ENCODE data around the gene SPG7.
"Not testable (repeated sequence)": the region's sequence is repeated elsewhere in the genome, so short reads cannot be mapped to it uniquely, and the experiment has no call there.

Gene SPG7

DNA sequence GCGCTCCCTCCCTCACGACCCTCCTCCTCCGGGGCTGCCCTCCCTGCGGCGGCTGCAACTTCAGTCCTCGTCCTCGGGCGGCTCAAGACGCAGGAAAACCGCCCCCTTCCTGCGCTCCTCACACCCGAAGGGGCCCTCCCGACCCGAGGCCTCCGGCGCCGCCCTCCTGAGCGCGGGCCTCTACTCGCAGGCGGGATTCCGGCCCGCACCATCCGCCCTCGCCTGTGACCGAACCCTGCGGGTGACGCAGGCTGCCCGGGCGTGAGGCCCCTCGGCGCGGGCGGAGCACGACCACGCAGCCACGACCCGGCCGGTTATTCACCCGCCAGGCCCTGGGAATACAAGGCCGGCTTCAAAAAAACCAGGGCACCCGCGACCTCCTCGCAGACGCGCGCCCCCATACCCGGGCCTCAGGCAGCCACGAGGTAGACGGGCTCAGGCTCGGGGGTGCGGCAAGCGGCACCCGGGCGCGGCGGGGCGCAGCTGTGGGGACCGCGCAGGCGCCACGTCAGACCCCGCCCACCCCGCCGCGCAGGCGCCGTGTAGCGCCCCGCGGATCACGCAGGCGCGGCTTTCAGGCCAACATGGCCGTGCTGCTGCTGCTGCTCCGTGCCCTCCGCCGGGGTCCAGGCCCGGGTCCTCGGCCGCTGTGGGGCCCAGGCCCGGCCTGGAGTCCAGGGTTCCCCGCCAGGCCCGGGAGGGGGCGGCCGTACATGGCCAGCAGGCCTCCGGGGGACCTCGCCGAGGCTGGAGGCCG is at the start of gene SPG7:
Gene SPG7 (plus strand): TSS at position 570 of the 757 bp plus-strand sequence. CDS start 15 bp downstream, at position 585.
- peak; percentile 85 for DNase-seq (ENCODE audit: low spot score)

- DNase-seq (ENCODE audit: low spot score) = no peak
These were observed 49.7 kb upstream of the SPG7 start for GRCh38 chr16:89458551-89458950.

DNA sequence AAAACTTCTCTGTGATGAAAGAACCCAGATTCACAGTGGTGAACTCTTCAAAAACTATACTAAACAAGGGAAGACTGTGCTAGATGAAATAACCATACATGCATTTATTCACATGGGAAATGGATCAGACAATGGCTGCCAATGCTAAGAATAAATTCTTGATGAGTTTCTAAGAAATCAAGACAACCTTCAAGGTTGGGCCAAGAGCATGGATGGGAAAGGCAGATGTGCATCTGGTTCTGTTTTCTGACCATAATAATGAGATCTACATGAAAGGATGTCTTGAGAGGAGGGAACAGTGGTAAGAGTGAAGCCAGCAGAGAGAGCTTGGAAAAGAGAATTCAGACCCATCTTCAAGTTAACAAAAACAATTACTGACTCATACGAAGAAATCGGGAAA is 49.2 kb upstream of the SPG7 start:
- no peak for DNase-seq (ENCODE audit: low spot score)

DNA sequence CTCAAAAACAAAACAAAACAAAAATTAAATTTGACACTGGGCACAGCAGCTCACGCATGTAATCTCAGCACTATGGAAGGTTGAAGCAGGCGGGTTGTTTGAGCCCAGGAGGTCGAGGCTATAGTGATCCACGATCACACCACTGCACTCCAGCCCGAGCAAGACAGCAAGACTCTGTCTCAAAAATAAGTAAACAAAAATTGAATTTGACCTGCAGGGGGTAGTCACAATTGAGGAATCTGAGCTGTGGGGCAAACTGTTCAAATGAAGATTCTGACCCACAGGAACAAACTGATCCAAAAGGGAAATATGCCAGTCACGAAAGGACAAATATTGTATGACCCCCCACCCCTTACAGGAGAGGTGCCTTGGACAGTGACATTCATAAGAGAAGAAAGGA is 47.6 kb upstream of the SPG7 start:
- DNase-seq (ENCODE audit: low spot score) = no peak

GRCh38 chr16:89461890-89462289 is 46.3 kb upstream of the SPG7 start:
- DNase-seq (ENCODE audit: low spot score) = not testable (repeated sequence)

GRCh38 chr16:89462639-89463038 is 45.6 kb upstream of the SPG7 start:
- not testable (repeated sequence) for DNase-seq (ENCODE audit: low spot score)

DNA sequence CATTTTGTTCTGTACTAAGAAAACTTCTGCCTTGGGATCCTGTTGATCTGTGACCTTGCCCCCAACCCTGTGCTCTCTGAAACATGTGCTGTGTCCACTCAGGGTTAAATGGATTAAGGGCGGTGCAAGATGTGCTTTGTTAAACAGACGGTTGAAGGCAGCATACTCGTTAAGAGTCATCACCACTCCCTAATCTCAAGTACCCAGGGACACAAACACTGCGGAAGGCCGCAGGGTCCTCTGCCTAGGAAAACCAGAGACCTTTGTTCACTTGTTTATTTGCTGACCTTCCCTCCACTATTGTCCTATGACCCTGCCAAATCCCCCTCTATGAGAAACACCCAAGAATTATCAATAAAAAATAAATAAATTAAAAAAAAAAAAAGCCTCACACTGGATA is 44.9 kb upstream of the SPG7 start:
- not testable (repeated sequence) for DNase-seq (ENCODE audit: low spot score)

DNA sequence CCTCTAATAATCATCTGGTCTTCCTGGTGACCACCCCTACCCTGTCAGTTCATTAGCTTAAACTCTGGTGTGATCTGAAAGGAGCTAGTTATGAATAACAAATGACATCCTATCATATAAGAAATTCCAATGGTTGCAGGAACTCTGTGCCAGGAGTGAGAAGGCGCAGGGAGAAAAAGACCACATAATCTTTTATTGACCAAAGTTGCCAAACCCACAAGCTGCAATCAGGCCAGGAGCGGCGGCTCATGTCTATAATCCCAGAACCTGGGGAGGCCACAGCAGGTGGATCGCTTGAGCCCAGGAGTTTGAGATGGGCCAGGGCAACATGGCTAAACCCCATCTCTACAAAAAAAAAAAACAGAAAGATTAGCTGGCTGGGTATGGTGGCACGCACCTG is 41.3 kb upstream of the SPG7 start:
- DNase-seq (ENCODE audit: low spot score) = no peak

DNA sequence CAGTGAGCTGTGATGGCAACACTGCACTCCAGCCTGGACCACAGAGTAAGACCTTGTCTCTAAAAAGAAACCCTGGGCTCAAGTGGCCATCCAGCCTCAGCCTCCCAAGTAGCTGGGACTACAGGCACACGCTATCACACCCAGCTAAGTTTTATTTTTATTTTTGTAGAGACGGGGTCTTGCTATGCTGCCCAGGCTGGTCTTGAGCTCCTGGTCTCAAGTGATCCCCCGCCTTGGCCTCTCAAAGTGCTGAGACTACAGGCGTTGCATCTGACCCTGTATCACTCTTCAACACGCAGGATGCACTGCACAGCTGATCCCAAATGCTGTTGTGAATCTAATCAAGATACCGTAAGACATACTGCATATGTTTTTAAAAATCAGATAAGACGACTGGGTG is 40.8 kb upstream of the SPG7 start:
- DNase-seq (ENCODE audit: low spot score) = no peak

DNA sequence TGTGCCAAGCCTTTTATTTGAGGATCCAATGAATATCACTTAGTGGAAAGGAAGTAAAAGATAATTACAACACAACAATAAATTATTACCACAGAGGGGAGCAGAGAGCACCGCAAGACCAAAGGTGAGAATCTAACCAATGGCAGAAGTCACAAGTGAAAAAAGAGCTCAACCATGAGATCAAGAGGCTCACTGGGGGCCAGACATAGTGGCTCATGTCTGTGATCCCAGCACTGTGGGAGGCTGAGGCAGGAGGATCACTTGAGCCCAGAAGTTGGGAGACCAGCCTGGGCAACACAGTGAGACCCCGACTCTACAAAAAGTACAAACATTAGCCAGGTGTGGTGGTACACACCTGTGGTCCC is 35.5 kb upstream of the SPG7 start:
- no peak for DNase-seq (ENCODE audit: low spot score)

- no peak for DNase-seq (ENCODE audit: low spot score)
These were observed 35.0 kb upstream of the SPG7 start for GRCh38 chr16:89473136-89473712.

- no peak for DNase-seq (ENCODE audit: low spot score)
These were observed 34.3 kb upstream of the SPG7 start for GRCh38 chr16:89473791-89474414.

DNA sequence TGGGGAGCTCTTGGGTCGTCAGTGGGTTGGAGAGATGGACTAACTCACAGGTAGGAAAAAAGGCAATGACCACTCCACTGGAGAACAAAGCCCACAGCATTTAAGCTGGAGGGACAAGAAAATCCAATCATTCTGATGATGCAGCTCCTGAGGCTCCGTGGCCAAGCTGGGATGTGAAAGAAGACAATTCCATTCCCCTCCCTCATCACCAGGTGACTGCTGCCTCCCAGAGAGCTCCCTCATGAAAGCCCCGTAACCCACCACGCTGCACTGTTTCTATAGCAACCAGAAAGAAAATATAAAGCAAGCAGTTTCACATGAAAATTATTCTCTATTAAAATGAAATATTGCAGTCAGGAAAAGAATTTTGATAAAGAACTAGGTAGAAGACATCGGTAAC is 33.1 kb upstream of the SPG7 start:
- DNase-seq (ENCODE audit: low spot score) = no peak

DNA sequence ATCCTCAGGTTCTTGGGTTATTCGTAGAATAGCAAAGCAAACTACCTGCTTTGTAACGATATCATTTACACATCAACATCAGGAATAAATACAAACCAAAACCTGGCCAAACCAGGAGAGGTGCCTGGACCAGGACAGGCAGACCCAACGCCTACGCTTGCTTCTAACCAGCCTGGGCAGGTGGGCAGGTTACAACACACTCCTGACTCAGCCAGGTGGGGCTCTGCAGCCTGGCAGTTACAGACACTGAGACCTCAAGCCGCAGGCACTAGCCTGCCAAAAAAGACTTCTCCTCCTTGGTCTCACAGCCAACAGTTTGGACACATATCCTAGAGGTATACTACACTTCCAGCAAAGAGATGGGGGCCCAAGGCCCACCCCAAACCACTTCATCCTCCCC is 31.8 kb upstream of the SPG7 start:
- DNase-seq (ENCODE audit: low spot score) = no peak

DNA sequence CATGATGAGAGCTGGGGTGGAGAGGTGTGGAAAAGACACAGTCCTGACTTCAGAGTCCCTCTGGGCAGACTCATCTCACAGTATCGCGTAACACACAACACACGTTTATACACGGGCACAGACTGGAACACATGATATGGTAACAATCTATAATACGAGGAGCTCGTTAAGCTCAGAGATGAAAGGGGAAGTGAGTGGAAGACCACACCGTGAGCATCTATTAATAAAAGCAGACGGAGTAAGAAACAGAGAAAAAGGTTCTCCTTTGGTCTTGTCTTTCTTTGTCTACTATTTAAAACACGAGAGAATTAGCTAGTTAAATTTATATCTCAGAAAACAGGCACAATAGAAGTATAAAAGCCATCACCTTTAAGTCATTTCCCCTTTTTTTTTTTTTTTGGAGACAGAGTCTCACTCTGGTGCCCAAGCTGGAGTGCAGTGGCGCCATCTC is 31.4 kb upstream of the SPG7 start:
- no peak for DNase-seq (ENCODE audit: low spot score)

DNA sequence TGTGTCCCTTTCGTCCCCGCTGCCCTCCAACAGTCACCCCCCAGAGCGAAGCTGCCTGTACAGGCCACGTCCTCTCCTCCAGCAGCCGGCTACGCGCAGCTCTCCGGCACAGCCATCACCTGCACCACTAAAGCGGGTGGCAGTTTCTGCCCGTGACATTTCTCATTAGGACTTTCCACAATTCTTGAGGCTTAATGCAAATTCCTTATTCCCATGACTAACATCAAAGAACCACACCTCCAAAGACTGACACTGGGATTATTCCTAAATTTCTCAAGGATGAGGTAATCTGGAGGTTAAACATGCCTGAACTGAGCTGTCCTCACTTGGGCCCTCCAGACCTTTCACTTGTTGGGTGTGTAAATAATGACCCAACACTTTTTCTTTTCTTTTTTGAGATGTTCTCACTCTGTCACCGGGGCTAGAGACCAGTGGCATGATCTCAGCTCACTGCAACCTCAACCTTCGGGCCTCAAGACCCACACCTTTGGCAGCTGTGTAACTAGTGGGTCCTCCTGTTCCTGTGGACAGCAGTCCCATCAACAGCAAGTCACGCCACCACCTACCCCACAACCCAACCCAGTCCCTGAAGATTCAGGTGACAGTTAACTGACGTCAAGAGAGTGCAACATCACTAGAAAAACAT is 29.5 kb upstream of the SPG7 start:
- no peak for DNase-seq (ENCODE audit: low spot score)

GRCh38 chr16:89481356-89481955 is 26.7 kb upstream of the SPG7 start:
- no peak for DNase-seq (ENCODE audit: low spot score)

- DNase-seq (ENCODE audit: low spot score) = no peak
These were observed 25.9 kb upstream of the SPG7 start for GRCh38 chr16:89482150-89482816.

- no peak for DNase-seq (ENCODE audit: low spot score)
These were observed 25.4 kb upstream of the SPG7 start for GRCh38 chr16:89482817-89483205.

DNA sequence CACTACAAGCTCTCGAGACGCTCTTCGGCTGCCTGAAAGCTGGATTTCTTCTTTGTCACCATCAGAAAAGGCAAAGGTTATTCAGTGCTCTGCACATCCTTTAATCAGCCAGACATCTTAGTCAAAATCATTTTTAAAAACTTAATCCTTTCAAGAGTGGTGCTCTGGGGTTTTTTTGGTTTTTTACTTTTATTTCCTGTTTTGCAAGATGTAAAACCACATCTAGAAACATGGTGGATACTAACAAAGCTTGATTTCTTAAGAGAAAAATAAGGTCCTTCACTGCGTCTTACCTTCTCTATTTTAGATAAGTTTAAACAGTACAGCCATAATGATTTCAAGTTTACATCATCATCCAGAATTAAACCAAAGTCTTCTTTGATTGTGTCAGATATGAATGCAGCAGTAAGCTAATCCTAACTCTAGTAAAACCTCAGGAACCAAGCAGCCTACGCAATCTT is 24.1 kb upstream of the SPG7 start:
- no peak for DNase-seq (ENCODE audit: low spot score)

GRCh38 chr16:89484923-89485679 is 23.1 kb upstream of the SPG7 start:
- no peak for DNase-seq (ENCODE audit: low spot score)

All from putamen (tissue), 1 donor.